ENCODE results near the gene ZDHHC1.

Gene ZDHHC1

DNA sequence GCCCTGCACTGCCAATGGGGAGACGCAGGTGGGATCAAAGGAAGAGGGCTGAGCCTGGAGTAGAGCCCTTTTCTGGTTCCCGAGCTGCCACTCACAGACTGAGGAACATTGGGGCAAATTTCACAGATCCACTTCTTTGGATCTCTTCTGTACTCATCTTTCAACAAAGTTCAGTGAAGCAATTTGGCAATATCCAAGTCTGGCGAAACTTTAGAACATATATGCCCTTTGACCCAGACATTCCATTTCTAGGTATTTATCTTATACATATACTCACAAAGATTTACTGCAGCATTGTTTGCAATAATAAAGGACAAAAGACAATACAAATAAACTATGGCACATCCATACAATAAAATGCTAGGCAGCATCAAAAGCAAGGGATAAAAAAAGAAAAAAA lies 4.9 kb downstream of the ZDHHC1 start:
- H3K4me1 Mint-ChIP-seq: peaks cover 4% of the 10 kb centered on the region
- H3K27ac Mint-ChIP-seq: no peak overlapping the region
- H3K36me3 Mint-ChIP-seq: no peaks in the 10 kb centered on the region
- H3K4me3 Mint-ChIP-seq: no peak overlapping the region
- H3K27me3 Mint-ChIP-seq: peaks cover 7% of the 10 kb centered on the region
- H3K9me3 Mint-ChIP-seq: no peaks in the 10 kb centered on the region

DNA sequence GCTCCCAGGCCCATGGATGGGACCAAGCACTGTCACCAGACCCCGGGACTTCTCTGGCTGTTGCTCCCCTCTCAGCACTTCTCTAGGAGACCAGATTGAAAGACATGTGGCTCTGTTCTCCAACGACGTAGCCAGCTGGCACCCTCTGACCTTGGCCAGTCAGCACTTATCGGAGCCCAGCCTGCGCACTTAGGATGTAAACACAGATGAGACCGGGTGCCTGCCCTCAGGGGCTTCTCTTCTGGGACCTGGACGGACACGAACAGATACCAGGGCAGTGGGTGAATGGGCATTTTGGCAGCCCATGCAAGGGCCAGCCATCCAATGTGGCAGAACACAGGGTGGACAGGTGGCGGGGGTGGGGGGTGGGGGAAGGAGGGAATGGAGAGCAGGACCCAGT lies 6.6 kb downstream of the ZDHHC1 start:
- Mint-ChIP-seq H3K4me1 (no peaks in the 10 kb centered on the region), H3K27me3 (peaks cover 4% of the 10 kb centered on the region), H3K36me3 (no peaks in the 10 kb centered on the region), H3K4me3 (no peak overlapping the region), H3K27ac (no peak overlapping the region), H3K9me3 (no peaks in the 10 kb centered on the region)

DNA sequence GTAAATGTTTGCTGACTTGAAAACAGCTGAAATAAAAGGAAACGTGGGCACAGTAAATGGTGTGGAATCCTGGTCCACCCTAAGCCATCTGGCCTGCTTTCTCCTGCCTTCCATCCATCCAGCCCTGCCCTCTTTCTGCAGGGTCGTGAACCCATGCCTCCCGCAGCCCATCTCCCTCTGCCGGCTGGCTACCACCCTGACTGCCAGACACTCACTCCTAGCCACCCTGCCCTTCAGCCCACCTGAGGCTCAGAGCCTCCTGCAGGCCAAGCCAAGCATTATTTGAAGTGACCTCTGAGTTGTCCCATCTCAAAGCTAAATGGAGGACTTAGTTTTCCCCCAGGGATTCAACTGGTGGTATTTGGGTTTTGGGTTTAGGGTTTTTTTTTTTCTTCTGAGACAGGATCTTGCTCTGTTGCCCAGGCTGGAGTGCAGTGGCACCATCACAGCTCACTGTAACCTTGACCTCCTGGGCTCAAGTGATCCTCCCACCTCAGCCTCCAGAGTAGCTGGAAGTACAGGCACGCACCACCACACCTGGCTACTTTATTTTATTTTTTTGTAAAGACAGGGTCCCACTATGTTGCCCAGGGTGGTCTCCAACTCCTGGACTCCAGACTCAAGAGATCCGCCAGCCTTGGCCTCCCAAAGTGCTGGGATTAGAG lies 8.4 kb downstream of the ZDHHC1 start:
- Mint-ChIP-seq H3K4me3 (no peak overlapping the region), H3K9me3 (no peaks in the 10 kb centered on the region), H3K36me3 (no peaks in the 10 kb centered on the region), H3K4me1 (no peaks in the 10 kb centered on the region), H3K27me3 (peaks cover 2% of the 10 kb centered on the region), H3K27ac (no peak overlapping the region)

DNA sequence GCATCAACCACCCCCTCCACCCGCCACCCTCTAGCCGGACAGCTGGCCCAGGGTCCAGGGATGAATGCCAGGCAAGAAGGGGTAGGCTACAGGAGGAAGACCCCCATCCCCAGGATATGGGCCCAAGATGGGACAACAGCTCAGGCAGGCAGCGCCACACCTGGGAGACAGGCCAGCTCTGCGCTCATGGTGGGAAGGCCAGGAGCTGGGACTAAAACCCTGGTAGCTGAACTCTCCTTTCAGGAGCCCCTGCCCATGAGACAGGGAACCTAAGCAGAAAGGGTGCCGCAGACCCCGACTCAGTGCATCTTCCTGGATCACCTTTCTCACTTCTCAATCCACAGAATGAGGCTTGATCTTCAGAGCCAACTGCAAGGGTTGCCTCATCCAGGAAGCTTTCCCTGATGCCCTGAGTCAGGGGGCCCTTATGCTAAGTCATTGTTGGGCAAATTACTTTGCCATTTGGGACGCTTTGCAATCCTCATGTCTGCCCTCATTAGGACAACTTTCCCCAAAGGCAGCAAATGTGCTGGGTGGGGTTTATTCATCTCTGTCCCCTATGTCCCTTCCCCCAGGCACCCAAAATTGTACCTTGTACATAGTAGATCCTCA lies 9.0 kb downstream of the ZDHHC1 start:
- Mint-ChIP-seq H3K27me3 (peaks cover 2% of the 10 kb centered on the region), H3K27ac (no peak overlapping the region), H3K4me3 (no peak overlapping the region), H3K4me1 (no peaks in the 10 kb centered on the region), H3K9me3 (no peaks in the 10 kb centered on the region), H3K36me3 (no peaks in the 10 kb centered on the region)

- Mint-ChIP-seq H3K36me3 (no peaks in the 10 kb centered on the region), H3K27ac (no peak overlapping the region), H3K4me3 (no peak overlapping the region), H3K9me3 (no peaks in the 10 kb centered on the region), H3K27me3 (peaks cover 3% of the 10 kb centered on the region), H3K4me1 (no peaks in the 10 kb centered on the region)
Measured at GRCh38 chr16:67406111-67406971, 9.9 kb downstream of the ZDHHC1 start.

- Mint-ChIP-seq H3K9me3 (no peaks in the 10 kb centered on the region), H3K4me1 (no peaks in the 10 kb centered on the region), H3K27ac (no peak overlapping the region), H3K4me3 (no peak overlapping the region), H3K36me3 (no peaks in the 10 kb centered on the region), H3K27me3 (peaks cover 2% of the 10 kb centered on the region)
Measured at GRCh38 chr16:67405336-67405735, 10.9 kb downstream of the ZDHHC1 start.

DNA sequence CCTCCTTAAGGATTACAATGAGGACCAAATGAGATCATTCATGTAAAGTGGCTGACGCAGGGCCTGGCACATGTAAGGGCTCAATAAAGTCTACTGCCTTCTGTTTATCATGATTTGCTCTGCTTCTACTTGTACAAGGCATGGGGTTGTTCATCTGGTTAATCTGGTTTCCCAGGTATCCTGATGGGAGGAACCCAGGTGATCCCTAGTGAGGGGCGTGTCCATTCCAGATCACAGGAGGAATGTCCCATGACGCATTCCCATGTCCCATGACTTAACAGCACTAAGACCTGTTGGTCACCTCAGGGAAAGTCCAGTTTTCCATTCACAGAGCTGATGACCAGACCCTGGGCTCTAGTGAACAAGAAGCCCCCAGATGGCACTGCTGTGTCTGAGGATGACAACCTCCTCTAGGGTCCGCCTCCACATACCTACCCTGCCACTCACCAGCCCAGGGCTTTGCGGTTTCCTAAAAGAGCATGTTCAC lies 11.5 kb downstream of the ZDHHC1 start:
- H3K36me3 Mint-ChIP-seq: no peaks in the 10 kb centered on the region
- no peak overlapping the region for H3K4me3 Mint-ChIP-seq
- H3K4me1 Mint-ChIP-seq: no peaks in the 10 kb centered on the region
- no peaks in the 10 kb centered on the region for H3K9me3 Mint-ChIP-seq
- H3K27ac Mint-ChIP-seq: no peak overlapping the region
- peaks cover 2% of the 10 kb centered on the region for H3K27me3 Mint-ChIP-seq

DNA sequence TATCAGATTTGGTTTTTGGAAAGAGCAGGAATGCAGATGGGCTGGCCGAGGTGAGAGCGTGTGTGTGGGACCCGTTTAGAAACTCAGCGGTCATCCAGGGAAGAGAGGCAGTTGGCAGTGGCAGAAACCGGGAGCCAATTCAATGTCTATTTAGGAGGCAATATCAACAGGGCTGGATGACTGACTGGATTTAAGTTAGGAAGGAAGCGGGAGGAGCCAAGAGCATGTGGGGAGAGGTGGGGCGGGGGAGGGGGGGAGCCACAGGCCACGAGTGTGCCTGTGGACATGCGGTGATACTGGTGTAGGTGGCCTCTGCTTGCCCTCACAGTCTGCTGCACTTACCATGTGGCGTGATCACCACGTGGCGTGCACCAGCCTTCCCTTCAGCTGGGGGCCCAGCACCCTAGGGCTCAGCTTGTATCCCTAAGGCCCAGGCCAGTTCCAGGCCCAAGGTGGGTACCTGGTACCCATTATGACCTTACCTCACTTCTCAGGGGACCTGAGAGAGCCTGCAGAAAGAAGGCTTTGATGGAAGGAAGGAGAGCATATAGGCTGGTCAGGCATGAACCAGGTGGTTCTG lies 12.2 kb downstream of the ZDHHC1 start:
- H3K4me1 Mint-ChIP-seq: no peaks in the 10 kb centered on the region
- no peaks in the 10 kb centered on the region for H3K36me3 Mint-ChIP-seq
- H3K27ac Mint-ChIP-seq: no peak overlapping the region
- H3K27me3 Mint-ChIP-seq: peaks cover 2% of the 10 kb centered on the region
- H3K9me3 Mint-ChIP-seq: no peaks in the 10 kb centered on the region
- no peak overlapping the region for H3K4me3 Mint-ChIP-seq

DNA sequence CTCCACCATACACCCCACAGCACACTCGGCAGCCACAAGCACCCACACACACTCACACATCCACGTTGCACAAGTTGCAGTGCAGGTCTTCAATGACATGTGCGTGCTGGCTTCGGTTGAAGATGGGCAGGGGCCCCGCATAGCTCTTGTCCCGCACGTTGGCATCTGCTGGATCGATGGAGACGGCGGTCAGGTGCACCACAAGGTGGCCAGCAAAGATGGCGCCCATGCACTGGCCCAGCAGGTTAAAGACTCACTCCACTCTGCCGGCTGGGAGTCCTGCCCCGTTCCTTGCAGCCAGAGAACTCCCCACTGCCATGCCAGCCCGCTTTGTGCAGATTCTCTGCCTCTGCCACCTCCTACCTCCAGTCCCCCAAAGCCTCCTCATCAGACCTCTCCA lies 15.4 kb downstream of the ZDHHC1 start:
- no peaks in the 10 kb centered on the region for H3K9me3 Mint-ChIP-seq
- no peak overlapping the region for H3K4me3 Mint-ChIP-seq
- no peaks in the 10 kb centered on the region for H3K36me3 Mint-ChIP-seq
- peaks cover 6% of the 10 kb centered on the region for H3K27me3 Mint-ChIP-seq
- H3K27ac Mint-ChIP-seq: no peak overlapping the region
- no peaks in the 10 kb centered on the region for H3K4me1 Mint-ChIP-seq

GRCh38 chr16:67399749-67400704 lies 16.2 kb downstream of the ZDHHC1 start:
- Mint-ChIP-seq H3K4me3 (no peak overlapping the region), H3K27ac (no peak overlapping the region), H3K36me3 (no peaks in the 10 kb centered on the region), H3K4me1 (no peaks in the 10 kb centered on the region), H3K9me3 (no peaks in the 10 kb centered on the region), H3K27me3 (peaks cover 10% of the 10 kb centered on the region)

GRCh38 chr16:67399218-67399733 lies 17.0 kb downstream of the ZDHHC1 start:
- H3K36me3 Mint-ChIP-seq: no peaks in the 10 kb centered on the region
- H3K27me3 Mint-ChIP-seq: peaks cover 10% of the 10 kb centered on the region
- no peak overlapping the region for H3K27ac Mint-ChIP-seq
- H3K4me1 Mint-ChIP-seq: peaks cover under 1% of the 10 kb centered on the region
- no peaks in the 10 kb centered on the region for H3K9me3 Mint-ChIP-seq
- no peak overlapping the region for H3K4me3 Mint-ChIP-seq

- H3K36me3 Mint-ChIP-seq: no peaks in the 10 kb centered on the region
- no peak overlapping the region for H3K27ac Mint-ChIP-seq
- H3K27me3 Mint-ChIP-seq: peaks cover 15% of the 10 kb centered on the region
- no peaks in the 10 kb centered on the region for H3K9me3 Mint-ChIP-seq
- H3K4me1 Mint-ChIP-seq: peaks cover 5% of the 10 kb centered on the region
- H3K4me3 Mint-ChIP-seq: no peak overlapping the region
Measured at GRCh38 chr16:67398546-67399217, 17.6 kb downstream of the ZDHHC1 start.

DNA sequence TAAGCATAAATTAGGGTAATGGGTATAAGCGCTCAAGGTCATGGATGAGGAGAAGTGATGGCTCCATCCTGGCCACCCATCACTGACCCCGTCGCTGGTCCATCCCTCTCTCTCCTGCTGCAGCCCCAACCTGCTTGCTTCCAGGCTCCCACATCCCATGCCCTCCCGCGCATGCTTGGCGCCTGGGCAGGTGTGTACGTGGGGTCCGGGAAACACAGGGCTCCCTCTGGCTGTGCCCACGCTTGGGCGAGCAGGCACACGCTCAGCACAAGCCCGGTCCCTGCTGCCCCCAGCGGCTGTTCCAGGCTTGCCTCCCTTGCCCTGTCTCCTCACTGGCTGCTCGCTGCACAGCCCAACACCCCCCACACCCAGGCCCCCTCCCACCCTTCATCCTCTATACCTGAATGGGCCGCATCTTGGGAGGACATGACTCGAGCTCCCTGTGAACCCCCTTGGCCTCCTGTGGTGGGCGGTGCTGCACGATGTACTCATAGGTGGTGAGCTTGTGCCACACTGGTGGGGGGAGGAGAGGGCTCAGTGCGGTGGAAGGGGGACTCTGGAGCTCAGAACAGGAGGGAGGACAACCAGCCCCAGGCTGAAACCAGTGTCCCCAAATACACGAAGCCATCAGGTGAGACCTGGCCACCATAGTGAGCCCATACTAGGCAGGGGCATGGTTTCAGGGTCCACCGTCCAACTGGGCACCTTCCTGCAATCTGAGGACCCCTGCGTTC lies 18.3 kb downstream of the ZDHHC1 start:
- H3K27ac Mint-ChIP-seq: no peak overlapping the region
- peaks cover 15% of the 10 kb centered on the region for H3K27me3 Mint-ChIP-seq
- H3K4me1 Mint-ChIP-seq: peaks cover 5% of the 10 kb centered on the region
- no peak overlapping the region for H3K4me3 Mint-ChIP-seq
- no peaks in the 10 kb centered on the region for H3K36me3 Mint-ChIP-seq
- no peaks in the 10 kb centered on the region for H3K9me3 Mint-ChIP-seq
